Measurements from ENCODE around the gene CECR2.

The CECR2 gene

DNA sequence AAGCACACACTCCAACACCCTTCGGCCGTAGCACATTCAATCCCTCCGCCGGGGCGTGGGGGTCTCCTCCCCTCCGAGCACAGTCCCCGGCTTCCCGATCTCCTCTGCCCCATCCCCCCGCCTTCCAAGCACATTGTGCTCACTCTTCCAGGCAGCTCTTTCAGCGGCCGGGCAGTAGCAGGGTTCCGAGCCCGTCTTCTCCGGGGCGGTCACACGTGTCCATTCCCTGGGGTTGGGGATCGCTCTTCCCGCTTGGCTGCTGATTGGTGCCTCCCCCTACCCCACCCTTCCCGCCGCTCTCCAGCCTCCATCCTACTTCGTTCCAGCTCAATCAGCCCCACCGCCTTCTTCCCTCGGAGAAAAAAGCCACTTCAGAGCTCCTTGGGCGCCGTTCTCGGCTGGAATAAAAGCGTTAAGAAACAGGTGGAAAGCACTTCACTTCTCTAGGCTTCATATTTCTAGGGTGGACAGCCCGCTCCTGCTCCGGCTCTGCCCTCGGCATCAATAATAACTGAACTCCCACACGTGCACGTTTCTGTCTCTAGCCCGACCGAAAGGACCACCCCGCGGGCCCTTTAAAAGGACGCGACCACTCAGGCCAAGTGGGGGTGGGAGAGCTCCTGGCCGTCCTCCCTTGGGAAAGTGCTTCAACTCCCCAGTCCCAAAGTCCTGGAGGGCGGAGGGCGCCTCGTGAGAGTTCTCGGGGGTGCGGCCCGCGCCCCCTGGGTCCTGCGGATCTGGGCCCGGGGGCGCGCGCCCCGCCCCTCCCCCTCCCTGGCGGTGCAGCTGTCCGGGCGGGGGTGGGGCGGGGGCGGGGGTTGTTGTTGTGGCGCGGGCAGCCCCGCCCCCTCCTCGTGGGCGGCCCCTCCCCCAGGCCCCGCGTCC is 464 bp upstream of the CECR2 start:
- DNase-seq: no peak

DNA sequence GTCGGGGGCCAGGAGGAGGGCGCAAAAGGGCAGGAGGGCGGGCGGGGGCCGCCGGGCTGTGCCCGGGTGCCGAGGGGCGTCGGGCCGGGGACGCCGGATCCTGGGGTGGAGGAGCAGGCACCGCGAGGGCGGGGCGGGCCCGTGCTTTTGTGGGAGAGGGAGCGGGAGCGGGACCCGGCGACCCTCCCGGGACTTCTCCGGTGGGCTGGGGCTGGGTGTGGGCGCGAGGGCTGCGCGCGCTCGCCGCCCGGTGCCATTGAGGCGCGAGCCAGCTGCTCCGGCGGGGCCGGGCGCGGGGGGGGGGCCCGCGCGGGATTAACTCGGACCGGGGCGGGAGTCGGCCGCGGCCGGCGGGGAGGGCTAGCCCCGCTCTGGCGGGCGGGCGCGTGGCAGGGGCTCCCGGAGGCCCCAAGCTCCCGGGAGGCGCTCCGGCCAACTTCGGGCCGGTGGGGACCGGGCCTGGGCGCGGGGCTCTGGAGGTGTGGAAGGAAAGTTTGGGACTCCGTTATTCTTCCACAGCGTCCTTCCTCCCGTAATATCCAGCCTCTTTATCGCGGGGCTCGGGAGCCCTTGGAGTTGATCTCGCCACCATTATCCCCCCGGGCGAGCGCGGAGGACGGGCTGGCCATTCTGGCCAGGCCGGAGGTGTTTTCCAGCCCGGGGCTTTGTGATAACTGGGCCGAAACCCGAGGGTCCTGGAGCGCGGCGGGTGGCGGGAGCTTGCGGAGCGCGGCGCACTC is 936 bp downstream of the CECR2 start:
- DNase-seq: no peak

DNA sequence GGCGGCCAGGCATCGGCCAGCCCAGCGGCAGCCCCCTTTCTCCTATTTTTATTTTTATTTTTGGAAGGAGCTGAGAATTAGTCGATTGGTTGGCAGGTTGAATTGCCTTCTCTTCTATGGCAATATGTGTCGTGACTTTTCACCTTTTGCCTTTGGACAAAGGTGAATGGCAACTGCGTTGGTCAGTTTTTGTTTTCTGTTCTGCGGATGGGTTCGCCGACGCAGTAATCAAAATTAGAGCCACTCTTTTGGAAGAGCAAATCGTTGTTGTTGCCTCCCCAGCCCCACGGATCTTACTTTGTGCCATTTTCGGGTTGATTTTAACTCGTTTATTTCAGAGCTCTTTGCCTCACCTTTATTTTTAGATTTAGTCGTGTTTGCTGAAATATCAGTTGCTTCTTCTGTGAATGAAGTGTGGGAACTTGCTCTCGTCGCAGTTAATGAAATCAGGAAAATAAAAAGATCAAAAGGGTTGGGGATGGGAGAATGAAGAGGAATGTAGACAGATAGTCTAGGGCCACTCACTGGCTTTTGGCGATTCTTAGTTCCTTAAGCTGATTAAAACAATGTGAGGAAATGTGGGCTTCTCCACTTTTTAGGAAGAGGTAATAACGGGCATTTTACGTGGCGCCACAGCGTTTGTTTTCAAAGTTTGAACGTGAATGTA is 1.6 kb downstream of the CECR2 start:
- no peak for DNase-seq

DNA sequence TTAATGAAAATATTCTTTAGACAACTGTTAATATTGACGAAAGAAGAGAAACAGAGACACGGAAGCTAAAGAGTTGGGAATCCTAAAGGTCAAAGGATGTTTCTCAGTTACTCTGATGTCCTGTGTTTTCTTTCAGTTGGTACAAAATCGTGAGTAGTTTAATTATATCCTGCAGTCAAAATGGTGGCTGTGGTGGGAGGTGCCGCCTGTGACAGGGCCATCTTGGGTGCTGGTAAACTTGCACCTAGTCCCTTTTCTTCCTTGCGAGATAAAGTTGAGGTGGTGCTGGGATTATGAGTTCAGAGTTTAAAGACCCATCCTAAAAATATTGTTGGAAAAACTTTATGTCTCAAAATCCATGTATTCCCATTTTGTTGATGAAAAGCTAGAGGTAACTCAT is 2.2 kb downstream of the CECR2 start:
- DNase-seq: no peak

DNA sequence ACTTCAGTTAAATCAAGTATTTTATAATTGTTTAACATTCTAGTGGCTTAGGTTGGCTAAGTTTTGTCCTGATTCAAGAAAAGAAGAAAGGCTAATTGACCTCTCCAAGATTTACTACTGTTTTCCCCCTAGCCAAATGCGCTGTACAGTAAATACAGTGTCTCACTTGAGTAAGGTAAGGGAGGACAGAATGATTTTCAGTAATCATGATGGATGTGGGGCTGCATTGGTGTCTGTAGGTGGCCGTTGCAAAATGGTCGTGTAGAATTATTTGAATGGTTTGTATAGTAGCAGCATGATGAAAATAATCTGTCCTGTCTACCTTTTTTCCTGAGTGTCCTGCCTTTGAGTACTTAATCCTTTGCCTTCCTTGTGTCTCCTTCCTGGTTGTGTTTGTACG is 4.6 kb downstream of the CECR2 start:
- DNase-seq: no peak

DNA sequence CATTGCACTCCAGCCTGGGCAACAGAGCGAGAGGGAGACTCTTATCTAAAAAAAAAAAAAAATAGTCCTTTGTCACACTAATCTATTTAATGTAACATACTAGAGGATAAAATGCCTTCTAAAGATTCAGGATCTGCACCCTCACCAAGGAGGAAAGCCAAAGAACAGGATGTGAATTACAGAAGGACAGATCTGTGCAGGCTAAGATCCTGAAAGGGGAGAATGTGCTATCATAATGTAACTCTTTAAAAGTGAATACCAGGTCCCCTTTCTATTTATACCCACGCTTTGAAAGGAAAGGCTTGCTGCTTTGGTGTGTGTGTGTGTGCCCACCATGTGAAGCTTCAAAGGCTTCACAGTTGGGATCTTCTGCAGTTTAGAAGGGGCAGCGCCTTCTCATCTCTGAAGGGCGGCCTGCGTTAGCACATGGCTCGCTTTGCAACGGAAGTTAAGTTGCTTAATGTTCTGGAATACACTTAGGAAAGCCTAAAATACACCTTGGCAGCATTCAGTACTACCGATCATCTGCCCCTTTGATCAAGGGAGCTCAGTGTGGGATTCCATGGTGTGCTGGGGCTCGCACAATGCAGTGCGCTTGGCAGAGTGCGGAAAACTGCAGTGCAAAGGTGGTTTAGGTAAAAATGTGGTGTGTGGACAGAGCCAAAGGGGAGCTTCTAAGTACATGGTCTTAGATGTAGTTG is 6.8 kb downstream of the CECR2 start:
- no peak for DNase-seq

DNA sequence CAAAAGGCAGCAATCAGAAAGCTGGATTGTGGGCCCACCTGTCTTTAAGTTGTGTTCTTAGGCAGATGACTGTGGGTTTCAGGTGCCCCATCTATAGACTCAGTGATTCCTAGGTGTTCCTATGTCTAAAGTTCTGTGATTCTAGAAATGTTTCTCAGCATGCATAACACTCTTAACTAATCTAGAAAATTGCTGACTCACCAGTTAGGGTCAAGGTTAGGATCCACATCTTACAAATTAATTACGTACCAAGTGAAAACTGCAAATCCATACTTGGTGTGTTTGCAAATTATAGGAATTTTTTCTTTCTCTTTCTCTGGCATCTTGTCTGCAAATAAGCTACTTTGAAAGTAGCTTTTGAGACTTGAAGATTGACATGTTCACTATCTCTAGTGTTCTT is 7.7 kb downstream of the CECR2 start:
- no peak for DNase-seq

DNA sequence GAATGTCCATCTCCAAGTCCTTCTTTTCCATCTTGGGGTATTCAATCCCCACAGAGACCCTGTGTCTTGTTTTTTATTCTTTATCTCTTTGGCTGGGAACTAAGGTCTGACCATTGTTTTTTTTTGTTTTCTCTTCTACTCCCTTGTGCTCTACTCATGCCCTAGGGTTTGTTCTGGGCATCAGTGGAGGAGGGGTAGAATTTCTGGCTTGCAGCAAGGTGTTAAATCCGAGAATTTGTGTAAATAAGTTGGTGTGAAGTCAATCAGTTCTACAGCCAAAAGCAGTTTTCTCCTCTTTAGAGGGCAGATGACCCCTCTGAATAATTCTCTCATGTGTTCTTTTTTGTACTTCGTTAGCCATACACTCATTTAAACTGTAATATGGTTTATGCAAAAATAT is 10.7 kb downstream of the CECR2 start:
- no peak for DNase-seq

DNA sequence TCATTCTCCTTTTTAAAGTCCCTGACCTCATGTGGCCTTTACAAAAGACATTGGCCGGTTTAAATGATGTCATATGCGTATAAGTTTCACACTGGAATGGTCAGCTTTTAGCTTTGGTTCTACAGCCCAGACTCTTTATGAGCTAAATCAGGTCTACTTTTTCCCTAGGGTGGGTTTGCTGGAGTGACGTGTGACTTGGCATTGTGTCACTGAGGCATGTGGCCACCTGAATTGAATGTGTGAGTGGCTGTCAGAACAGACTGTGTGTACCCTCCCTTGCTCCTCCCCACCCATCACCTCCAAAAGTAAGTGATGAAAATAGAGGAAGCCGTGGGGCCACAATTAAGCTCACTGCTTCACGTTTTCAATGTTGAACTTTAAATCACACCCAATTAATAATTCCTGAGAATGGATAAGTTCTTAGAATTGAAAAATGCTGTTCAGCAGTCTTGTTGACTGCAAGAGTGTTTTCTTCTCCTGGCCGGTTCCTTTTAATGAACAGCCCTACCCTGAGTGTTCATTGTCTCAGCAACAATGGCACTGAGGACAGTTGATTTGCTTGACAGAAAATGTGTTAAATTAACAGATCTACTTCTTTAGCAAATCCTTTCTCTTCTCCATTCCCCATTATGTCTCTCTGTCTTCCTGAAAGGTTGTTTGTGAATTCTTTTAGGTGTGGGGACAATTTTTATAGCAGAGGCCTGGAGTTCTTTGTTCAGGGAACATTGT is 11.3 kb downstream of the CECR2 start:
- no peak for DNase-seq

DNA sequence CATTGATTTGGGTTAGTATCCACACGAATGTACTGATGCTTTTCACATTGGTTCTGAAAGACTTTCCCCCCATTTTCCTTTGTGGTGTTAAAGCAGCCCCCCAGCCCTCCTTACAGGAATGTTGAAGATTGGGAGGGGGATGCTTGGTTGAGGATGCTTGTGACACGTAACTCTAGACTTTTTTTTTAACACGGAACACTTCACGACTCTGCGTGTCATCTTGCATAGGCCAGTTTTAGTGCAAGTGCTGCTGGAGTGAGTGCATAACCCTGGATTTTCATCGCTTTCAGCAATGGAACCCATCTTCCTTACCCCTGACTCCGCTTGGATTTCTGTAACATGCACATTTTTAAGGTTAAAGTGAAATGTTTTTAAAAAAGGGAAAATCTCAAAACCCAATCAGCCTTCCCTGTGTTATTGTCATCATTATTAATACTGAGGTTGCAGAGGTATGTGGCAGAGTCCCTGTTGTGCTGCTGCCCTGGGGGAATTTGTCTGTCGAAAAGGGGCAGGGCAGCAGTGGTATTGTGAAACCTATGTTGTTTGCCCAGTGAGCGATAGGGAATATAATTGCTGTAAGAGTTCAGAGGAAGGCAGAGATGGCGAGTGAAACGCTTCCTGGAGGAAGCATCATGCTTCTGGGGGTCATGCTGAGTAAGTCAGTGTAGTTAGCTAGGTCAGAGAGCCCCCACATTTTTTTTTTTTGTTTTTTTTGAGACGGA is 12.1 kb downstream of the CECR2 start:
- DNase-seq: no peak

DNA sequence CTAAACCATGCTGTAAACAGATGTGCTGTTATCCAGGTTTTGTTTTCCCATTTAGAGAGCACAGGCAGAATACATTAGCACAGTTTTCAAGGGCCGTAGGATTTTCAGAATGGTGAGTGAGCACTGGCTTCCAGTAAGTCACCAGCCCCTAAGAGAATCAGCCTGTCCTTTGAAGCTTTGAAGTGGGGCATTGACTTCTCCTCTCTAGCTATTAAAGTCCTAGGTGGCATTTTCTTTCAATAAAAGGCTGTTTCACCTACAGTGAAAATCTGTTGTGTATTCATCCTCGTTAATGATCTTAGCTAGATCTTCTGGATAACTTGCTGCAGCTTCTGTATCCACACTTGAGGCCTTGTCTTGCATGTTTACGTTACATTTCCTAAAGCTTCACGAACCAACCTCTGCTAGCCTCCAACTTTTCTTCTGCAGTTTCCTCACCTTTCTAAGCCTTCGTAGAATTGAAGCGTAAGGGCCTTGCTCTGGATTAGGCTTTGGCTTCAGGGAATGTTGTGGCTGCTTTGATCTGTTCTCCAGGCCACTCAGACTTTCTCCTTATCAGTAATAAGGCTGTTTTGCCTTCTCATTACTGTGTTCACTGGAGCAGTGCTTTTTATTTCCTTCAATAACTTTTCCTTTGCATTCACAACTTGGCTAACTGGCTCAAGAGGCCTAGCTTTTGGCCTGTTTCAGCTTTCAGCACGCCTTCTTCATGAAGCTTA is 15.5 kb downstream of the CECR2 start:
- DNase-seq: no peak

DNA sequence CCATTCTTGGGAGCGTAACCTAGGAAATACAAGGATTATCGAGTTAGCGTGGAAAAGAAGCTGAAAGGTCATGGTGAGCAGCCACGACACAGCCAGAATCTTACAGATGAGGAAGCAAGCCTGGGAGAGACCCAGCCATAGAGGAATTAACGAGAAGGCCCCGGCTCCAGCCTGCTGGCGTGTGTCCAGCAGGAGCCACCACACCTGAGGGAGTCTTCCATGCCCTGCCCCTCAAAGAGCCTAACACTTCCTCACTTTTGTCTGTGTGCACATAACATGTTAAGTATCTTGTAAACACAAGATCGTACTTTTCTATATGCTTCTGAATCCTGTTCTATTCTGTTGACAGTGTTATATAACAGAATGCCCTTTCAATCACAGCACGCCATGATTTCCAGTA is 18.1 kb downstream of the CECR2 start:
- DNase-seq: no peak

DNA sequence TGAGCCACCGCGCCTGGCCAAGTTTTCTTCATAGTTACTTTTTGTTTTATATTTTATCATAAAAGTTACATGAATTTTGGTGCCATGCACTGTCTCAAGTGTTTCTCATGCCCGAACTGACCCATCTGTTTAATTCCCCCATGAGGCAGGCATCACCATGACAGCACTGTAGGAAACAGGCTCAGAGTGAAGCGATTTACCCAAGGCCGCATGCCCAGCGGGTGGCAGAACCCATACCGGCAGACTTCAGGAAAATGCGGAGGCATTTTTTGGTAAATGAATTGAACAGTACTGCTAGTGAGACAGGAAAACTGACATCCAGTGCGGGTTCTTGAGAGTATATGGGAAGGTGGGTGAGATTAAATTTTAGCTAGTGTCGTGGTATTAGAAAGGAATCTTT is 19.0 kb downstream of the CECR2 start:
- DNase-seq: no peak

DNA sequence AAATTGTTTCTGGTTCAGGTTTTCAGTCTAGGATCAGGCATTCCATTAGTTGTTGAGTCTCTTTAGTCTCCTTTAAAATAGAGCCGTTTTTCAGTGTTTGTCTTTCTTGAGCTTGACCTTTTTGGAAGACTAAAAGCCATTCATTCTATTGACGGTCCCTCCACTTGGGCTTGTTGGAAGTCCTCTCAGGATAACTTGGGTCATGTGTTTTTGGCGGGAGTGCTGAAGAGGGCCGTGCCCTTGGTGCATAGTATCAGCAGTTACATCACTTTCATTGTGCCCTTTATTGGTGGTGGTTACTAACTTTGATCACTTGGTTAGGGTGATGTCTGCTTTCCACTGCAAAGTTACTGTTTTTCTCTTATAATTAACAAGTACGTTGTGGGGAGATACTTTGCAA is 20.8 kb downstream of the CECR2 start:
- no peak for DNase-seq

DNA sequence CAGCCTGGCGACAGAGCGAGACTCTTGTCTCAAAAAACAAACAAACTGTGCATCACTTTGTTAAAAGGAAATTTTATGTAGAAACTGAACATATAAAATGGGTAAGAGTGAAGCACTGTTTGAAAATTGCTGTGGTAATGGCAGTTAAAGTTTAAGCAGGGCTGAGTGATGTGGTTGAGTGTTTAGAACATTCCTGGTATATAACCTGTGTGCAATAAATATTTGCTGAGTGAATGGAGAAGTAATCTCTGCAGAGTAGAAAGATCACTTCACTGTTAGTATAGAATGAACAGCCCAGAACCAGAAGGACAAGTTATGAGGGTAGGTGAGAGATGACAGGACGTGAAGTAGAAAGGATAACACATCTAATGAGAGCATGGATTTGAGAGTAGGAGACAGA is 27.3 kb downstream of the CECR2 start:
- no peak for DNase-seq

DNA sequence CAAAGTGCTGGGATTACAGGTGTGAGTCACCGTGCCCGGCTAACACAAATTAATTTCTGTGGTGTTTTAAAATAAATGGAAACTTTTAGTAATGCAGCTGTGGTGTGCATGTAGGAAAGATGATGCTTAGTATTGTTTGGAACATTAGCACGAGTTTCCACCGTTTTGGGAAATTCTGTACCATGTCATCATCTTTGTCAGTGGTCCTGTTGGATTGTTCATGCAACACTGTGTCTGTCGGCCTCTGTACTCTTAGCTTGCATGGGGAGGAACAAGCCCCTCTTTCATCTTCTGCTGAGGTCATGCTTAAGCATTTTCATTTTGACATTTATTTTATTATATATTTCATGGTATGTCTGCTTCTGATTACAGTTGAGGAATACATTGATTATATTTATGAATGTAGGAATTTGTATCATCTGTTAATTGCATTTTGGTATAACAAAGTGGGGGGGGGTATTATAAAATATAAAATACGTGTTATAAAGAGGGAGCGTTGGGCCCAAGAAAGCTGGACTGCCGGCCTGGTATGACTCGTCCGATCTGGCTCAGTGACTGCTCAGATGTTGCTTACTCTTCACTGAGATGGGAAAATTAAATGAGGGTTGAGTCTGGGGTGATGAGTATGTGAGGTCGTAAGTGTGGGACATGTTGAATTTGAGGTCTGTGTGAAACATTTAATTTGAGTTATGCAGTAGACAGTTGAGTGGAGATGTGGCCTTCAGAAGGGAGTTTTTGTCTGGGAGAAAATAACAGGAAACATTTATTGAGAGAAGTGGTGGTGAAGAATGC is 28.7 kb downstream of the CECR2 start:
- no peak for DNase-seq

DNA sequence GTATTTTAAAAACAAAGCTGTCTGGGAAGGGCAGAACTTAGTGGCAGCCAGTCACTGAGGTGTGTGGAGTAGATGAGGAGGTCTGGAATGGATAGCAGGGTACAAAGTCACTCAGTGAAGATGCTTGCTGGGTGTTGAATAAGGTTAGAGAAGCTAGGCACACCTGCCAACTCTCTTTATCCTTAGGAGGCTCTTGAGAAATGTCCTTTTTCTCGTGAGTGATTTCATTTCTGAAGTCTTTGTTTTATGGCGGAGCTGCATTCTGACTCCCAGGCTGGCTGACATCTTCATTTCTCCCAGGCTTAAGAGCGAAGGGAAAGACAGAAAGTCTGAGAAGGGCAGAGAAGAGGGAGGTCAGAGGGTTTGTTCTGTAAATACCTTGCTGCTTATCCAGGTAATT is 31.0 kb downstream of the CECR2 start:
- no peak for DNase-seq

DNA sequence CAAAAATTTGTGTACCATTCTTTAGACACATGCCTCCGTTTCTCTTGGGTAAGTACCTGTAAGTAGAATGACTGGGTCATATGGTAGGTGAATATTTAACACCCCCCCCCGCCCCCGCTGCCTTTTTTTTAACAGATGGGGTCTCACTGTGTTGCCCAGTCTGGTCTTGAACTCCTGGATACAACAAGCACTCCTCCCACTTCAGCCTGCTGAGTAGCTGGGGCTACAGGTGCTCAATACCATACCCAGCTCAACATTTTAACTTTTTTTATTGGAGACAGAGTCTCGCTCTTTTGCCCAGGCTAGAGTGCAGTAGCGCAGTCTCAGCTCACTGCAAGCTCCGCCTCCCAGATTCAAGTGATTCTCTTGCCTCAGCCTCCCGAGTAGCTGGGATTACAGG is 32.5 kb downstream of the CECR2 start:
- no peak for DNase-seq

DNA sequence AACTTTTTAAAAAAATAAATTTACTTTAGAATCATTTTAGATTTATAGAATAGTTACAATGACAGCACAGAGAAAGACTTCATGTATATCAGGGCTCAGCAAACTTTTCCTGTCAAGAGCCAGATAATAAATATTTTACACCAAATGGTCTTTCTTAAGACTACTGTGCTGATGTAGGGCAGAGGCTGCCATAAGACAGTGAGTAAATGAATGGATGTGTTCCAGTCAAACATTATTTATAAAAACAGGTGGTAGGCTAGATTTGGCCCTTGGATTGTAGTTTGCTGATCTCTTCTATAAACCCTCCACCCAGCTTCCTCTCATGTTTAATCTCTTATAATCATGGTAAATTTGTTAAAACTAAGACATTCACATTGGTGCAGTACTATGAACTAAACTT is 33.0 kb downstream of the CECR2 start:
- DNase-seq: no peak

DNA sequence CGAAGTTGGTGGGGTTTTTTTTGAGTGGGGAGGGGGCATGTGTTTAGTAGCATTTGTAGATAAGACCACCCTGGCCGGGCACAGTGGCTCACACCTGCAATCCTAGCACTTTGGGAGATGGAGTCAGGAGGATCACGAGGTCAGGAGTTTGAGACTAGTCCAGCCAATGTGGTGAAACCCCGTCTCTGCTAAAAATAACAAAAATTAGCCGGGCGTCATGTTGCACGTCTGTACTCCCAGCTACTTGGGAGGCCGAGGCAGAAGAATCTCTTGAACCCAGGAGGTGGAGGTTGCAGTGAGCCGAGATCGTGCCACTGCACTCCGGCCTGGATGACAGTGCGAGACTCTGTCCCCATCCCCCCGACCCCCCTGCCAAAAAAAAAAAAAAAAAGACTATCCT is 34.6 kb downstream of the CECR2 start:
- no peak for DNase-seq
